Measurements from ENCODE around the gene GNG7.
A peak's percentile ranks its signal among the peaks of the same experiment; 100 is the strongest.
"Not testable (repeated sequence)": the region's sequence is repeated elsewhere in the genome, so short reads cannot be mapped to it uniquely, and the experiment has no call there.

GNG7 gene

DNA sequence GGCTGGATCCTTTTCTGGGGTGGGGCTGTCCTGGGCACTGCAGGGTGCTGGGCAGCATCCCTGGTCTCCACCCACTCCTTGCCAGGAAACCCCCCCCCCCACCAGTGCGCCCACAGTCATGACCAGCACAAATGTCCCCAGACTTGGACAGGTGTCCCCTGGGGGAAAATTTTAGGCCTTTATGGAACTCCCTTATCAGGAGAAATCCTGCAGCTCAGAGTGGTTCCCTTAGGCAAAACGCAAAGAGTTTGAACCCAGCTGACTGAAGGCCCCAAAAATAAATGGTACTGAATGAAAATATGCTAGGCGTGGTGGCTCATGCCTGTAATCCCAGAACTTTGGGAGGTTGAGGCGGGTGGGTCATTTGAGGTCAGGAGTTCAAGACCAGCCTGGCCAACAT is 174.8 kb downstream of the GNG7 start:
- DNase-seq, result no peak

DNA sequence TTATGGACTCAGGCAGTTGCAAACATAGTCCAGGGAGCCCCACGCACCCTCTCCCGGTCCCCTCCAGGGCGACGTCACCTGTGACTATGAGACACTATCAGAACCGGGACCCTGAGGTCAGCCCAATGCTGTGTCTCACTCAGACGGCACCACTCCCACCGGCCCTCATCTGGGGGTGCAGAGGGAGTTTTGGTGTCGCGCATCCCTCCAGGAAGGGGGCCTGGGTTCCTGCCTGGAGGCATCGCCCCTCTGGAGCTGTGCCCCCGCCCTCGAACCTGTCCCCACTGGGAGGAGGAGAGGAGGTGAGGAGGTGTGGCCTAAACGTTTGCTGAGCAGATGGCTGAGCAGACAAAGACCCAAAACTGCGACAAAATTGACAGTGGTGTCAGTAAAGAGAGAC is 175.3 kb downstream of the GNG7 start:
- no peak for DNase-seq

DNA sequence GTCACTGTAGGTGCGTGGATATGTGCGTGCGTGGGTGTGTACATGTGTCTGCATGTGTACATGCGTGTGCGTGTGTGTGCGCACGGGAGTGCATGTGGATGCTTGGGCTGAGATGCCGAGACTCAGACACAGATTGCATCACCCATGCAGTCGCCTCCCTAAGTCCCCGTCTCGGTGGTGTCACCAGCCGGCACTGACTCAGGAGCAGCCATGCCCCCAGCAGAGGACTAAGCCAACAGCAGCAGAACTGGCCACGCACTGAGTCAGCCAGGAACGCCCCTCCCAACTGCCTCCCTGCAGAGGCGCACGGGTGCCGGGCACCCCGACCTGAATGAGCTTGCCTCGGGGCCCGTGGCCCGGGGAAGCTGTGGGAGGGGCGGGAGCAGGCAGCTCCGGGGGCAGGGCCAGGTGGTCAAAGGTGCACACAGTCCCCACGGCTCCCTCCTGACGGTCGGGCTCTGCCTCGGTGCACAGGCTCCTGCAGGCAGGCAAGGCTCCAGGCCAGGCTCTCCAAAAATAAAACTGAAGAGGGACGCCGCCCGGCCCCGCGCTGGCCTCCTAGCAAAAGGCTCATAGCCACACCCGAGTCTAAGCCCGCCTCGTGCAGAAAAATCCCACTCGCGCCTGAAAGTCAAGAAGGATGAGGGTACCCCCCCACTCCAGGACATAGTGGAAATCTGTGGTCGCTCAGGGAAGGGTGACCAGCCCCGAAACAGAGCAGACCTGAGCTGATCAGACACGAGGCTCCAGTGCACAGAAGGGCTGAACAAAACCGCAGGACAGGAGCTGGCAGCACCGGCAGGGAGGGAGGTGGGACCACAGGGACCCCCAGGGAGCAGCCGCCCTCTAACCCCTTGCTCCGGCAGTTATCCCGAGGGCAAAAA is 177.4 kb downstream of the GNG7 start:
- no peak for DNase-seq

DNA sequence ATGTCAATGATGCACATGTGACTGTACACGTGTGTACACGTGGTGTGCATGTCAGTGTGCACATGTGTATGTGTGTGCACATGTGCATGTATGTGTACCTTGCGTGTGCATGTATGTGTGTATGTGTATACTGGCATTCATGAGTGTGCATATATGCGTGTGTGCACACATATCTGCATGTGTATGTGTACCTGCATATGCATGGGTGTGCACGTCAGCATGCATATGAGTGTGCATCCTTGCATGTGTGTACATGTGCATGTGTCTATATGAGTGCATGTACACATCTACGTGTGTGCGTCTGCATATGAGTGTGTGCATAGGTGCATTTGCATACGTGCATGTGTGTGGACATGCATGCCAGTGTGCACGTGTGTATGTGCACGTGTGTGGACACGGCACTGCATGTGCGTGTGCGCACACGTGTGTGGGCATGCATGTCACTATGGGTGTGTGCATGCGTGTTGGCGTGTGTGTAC is 178.1 kb downstream of the GNG7 start:
- no peak for DNase-seq

DNA sequence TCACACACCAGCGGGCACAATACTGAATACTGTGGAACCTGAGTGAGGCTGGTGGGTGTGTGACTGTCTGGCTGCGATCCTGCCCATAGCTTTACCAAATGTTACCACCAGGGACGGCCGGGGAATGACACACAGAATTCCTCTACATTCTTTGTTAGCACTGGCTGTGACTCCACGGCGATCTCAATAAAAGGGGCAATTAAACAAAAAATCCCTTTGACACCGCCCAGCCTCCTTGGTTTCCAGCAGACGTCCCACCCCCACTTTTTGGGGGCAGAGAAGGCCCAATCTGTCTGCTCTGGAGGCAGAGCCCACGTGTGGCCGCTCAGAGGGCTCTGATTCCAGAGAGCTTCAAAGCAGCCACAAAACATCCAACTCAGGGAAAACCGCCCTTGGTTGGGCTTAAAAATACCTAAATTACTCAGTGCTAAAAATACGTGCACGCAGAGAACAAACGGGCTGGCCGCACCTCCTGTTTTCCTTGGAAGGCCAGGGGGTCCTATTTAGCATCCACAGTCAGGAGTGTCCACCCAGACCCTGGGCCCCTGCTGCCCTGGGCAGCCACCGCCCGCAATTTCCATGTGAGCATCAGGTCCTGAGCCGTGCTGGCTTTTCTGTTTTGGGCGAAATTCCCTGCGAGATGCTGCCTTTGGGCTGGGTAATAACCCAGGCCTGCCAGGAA is 178.7 kb downstream of the GNG7 start:
- DNase-seq, result no peak

DNA sequence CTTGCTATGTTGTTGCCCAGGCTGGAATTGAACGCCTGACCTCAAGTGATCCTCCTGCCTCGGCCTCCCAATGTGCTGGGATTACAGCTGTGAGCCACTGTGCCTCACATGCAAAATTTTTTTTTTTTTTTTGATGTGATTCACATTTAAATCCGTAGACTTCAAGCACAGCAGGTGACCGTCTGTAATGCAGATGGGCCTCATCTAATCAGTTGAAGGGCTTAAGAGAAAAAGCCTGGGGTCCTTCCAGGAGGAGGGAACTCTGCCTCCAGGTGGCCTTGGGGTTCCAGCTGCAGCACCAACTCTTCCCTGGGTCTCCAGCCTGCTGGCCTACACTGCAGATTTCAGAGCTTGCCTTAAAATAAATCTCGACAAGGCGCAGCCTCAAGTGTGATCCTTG is 183.0 kb downstream of the GNG7 start:
- no peak for DNase-seq

DNA sequence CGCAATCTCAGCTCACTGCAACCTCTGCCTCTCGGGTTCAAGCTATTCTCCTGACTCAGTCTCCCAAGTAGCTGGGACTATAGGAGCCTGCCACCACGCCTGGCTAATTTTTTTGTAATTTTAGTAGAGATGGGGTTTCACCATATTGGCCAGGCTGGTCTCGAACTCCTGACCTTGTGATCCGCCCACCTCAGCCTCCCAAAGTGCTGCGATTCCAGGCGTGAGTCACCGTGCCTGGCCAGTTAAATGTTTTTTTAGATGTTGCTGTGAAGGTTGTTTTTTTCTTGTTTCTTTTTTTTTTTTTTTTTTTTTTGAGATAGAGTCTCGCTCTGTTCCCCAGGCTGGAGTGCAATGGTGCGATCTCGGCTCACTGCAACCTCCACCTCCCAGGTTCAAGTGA is 183.6 kb downstream of the GNG7 start:
- DNase-seq, result not testable (repeated sequence)

DNA sequence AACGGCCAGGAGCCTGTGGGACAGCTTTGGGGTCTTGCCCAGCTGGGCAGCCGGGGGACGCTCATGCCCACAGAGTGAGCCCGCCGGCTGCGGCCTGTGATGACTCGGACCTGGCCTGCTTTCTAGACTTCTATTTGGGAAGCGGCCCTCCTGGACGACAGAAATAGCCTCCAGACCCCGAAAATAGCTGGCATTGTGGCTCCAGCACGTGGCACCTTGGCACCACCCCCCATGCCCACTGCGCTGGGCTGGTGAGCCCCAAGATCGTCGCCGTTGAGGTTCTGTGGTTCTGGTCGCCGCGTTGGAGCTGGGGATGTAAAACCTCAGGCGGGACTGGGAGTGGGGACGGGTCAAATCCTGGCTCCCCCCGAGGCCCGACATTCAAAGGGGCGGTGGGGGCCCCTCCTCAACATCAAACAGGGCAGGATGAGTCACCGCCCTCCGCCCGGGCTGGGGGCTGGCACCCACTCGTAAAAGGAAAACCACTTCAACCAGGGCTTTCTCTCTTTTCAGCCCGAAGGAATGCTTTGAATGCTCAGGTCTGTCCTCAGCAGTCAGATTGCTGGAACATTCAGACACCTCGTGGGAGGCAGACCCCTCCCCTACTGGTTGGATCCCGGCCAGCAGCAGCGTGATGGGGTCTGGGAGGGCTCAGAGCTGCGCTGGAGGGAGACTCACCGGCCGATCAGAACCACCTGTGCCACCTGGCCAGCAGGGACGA is 184.5 kb downstream of the GNG7 start:
- no peak for DNase-seq

DNA sequence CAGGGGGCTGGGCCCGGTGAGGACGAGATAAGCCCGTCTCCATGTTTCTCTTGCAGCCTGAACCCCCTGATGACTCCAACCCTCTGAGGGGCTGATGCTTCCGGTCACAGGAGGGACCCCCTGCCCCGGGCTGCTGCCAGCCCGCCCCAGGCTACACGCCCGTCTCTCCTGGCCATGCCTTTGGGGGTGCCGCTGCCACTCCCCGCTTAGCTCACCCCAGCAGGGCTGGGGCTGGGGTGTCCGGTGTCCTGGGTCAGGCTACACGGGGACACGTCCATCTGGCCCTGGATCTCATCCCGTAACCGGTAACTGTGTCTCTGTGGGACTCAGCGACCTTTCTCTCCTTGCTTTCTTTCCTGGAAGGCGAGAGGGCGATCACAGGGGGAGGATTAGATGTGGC is 185.8 kb downstream of the GNG7 start:
- no peak for DNase-seq

DNA sequence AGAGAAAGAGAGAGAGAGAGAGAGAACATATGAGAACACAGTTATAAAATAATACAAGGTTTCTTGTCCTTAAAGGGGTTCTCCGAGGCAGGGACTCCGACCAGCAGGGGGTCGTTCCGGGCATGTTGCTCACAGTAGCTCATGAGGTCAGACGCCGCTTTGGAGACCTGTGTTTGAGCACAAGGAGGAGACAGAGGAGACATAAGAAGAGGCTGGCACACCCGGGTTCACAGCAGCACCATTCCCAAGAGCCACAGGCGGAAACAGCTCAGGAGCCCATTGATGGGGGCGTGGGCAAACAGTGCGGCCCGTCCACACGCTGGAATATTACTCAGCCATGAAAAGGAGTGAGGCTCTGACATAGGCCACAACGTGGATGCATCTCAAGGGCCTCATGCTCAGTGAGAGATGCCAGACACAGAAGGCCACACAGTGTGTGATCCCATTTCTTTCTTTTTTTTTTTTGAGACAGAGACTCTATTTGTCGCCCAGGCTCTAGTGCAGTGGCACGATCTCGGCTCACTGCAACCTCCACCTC is 187.4 kb downstream of the GNG7 start:
- no peak for DNase-seq

DNA sequence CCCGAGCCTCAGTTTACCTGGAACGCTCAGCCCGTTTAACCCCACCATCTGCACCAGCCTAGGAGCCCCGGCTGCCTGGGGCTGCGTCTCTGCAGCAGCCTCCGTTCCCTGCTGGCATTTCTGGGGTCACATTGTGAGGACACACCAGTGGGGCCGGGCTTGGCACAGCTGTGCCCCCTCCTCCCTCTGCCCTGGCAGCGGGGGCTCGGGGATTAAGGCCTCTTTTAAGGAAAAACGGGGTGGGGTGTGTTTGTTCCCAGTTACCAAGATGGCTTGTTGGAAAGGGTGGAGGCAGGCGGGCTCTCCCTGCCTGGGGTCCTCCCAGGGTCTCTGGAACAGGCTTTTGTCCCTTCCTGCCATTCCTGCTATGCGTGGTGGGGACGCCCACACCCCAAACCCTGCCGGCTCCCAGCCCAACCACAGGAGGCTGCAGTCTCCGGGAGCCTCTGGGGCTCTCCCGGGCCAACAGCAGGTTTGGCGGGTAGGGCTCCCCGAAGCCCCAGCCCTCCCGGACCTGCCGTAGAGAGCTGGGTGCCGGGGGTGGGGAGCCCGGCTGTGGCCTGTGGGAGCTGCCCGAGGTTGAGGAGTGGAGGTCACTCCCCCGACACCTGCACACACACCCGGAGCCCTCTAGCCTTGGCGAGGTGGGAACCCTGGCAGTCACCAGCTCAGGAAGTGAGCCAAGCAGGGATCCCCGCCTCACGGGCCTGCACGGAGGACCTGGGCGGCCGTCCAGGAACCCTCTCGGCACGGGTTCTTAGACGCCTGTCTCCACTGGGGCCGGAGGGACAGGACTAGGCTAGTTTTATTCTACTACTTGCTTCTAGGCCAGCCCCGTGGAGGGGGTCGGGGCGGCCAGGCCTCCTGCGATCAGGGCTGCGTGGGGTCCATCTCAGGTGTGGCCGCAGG is 189.7 kb downstream of the GNG7 start:
- no peak for DNase-seq

DNA sequence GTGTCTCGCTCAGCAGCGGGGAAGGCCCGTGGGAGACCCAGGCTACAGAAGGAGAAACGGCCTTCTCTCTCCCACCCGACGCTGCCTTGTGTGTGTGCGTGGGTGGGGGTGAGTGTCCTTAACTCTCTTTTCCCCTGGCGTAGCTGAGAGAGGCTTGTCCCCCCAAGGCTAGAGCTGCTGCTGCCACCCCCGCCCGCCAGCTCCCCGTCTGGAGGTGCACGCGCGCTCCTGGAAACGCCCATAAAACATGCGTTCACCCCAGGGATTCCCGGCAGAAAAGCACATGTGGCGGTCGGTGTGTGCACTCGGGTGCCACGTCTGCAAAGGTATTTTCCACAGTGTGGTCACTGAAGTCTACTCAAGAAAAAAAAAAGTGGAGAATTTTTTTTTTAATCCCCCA is 190.5 kb downstream of the GNG7 start:
- no peak for DNase-seq

DNA sequence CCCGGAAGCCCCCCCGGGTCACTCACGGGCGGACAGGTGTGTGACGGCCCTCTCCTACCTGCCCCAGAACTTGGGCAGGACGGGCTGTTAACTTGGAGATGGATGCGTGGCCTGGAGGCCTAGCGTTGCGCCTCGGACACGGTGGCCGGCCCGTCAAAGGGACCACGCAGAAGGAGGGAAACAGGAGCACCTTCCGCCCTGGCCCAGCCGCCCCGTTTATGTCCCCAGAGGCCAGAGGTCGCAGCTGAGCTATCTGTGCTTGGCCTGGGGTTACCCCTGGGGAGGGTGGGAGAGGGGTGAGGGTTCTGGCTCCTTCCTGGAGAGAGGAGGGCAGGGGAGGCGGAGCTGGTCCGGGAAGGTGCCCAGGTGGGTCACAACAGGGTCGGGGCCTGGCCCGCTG is 190.9 kb downstream of the GNG7 start:
- no peak for DNase-seq

DNA sequence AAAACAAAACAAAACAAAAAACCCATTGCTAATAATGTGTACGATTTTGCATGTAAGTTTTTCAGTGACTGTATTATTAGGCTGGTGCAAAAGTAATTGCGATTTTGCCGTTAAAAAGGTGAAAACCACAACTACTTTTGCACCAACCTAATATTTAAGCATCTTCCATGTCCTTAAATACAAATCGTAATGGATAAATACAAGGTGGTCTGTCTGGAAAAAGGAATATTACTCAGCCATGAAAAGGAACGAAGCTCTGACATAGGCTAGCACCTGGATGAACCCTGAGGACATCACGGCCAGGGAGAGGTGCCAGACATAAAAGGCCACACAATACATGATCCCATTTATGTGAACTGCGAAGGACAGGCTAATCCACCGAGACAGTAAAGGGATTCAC is 193.4 kb downstream of the GNG7 start:
- no peak for DNase-seq

DNA sequence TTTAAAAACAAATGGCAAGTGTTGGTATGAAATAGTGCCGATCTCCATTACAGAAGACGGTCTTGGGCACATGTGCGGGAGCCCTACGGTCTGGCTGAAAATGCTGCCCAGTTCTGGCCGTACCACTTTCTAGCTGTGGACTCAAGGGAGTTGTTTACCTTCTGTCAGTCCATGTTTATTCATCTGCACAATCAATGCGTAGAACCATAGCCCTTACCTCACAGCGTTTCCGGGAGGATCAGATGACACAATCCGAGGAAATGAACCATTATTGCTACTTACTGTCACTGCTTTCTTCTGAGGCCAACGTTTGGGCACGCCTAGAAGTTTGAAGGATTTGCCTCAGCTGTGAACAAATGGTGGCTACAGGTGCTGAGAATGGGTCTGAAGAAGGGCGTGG is 195.4 kb downstream of the GNG7 start:
- peak; percentile 82 for DNase-seq

DNA sequence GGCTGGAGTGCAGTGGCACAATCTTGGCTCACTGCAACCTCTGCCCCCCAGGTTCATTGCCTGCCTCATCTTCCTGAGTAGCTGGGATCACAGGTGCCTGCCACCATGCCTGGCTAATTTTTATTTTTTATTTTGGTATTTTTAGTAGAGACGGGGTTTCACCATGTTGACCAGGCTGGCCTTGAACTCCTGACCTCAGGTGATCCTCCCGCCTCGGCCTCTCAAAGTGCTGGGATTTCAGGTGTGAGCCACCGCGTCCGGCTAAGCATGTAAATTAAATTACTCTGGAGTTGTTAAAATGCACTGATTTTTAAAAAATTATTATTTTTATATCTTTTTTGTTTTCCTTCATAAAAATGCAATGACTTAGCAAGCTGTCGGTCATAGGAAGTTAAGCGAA is 195.8 kb downstream of the GNG7 start:
- not testable (repeated sequence) for DNase-seq

DNA sequence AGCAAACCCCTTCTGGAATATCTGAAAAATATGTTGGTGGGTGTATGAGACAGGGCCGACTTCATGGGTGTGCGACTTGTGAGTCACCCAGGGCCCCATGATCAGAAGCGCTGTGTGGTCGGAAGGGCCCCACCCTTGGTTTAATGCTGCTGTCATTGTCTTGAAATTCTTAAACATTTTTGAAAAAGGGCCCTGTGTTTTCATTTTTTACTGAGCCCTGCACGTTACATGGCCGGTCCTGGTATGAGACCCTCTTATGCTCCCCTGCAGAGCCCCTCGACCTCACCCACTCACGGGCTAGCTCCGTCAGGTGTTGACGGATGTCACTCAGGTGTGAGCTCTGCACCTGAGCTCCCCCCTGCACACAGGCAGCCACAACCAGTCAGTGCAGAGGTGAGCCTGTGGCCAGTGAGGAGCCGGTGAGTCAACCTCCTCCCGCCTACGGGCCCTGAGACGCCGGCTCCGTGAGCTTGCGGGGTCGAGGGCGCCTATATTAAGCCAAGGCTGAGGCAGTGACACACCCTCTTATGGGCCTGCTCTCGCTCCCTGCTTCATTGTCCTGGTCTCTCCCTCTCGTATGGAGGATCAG is 198.9 kb downstream of the GNG7 start:
- no peak for DNase-seq

DNA sequence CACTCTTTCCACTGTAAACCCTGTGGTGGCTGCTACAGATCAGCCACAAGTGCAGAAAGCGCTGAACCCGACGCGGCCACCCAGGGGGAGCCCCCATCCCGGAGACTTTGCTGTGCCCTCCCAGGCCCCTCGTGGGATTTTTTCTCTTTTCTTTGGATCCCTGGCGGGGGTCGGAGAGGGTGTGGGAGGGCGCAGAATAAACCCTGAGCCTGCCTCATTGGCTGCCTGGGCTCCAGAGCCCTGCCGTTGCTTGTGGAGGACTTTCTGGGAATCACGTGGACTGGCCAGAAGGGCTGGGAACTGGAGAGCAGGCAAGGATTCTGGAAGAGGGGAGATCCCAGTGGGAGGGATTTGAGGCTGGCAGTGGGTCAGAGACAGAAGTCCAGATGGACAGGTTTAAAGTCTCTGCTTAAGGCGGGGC is 201.6 kb downstream of the GNG7 start:
- DNase-seq, result no peak

DNA sequence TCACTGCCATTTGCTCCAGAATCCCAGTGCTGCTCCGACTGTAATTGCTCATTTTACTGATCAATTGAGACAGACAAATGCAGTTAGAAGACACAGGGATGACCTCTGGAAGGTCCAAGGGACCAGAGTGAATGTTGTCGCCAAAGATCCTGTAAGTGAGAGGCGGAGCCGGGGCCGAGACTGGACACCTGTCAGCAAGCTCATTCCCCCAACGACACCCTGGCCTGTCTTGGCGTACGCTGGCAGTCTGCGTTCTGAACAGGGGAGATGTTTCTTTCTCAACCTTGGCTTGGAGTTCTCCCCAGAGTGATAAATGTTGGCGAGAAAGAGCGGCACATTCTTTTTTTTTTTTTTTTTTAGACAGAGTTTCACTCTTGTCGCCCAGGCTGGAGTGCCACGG is 202.3 kb downstream of the GNG7 start:
- no peak for DNase-seq

DNA sequence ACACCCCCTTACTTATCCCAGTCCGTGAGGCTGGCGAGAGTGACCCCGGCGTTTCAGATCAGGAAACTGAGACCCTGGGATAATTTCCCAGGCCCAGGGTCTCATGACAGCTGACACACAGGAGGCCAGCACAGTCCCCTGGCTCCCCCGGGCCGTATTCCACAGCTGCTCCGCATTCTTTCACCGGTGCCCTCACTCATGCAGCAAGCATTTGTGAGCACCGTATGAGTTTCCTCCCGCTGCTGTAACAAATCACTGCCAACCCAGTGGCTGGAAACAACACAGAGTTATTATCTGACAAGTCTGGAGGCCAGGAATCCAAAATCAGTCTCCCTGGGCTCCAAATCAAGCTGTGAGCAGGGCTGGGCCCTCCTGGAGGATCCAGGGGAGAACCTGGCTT is 205.3 kb downstream of the GNG7 start:
- DNase-seq, result no peak

DNA sequence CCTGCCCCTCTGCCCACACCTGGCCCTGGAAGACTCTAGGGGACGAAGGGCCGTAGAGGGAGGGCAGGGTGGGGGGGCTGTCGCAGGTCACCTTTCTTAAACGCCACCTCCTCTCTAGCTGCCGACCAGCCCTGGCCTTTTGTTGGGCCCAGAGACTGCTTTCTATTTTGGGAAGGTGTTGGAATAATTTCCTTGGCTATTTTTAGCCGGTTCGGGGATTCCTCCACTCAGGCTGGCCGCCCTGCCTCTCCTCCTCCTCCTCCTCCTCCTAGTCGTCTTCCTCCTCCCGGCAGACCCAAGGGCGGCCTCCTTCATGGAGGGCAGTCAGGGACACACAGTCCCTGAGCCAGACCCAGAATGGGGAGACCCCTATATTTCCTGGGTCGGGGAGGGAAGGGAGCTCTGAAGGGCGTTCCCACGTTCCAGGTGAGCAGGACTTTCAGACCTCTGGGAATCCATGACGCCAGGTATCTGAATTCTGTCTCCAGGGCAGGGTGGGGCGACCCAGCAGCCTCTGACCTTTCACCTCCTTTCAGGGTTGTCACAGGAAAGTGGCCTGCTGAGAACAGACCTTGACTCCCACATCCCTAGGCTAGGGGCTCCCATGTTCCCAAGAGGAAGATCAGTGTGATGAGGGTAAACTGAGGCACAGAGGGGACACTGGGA is 206.7 kb downstream of the GNG7 start:
- no peak for DNase-seq

Data from NCI-H2171 (cell line).